ENCODE data around the gene DDAH1. TPM values are rescaled to one million over a fixed set of nuclear protein-coding genes. Genes with fewer than 3 reads are reported as not detected.
"Not testable (repeated sequence)": the region's sequence is repeated elsewhere in the genome, so short reads cannot be mapped to it uniquely, and the experiment has no call there.

Gene DDAH1
- total RNA-seq, 1 experiment from 2014 or later = 7.9 TPM

DNA sequence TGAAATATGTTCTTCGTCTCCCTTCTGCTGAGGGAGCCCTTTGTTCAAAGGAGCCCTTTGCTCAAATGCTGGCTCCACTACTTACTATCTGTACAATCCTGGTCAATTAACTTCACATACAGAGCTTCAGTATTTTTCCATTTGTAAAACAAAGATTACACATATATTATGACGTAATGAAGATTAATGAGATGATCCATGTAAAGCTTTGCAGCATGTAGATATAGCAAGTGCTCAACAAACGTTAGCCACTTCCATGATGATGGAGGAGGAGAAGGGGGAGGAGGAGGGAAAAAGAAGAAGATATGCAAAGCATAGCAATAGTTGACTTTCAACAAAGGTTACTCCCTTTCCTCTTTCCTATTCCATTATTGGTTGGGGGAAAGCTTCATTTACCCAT lies 10.1 kb upstream of the DDAH1 start:
- no peaks in the 10 kb centered on the region for H3K9me3 Mint-ChIP-seq (ENCODE audit: unreplicated experiment)
- no peaks in the 10 kb centered on the region for H3K36me3 Mint-ChIP-seq (ENCODE audit: insufficient read depth, unreplicated experiment)
- BruUV-seq (replicated peaks) = no TSS peak
- POLR2A ChIA-PET = interaction anchor here (0.7 to 1.8 kb wide), 3 partner anchors 9 to 199 kb away, joined by 3 to 15 read pairs (median 4); partner anchors contain the start of genes BCL10 and DDAH1
- no peaks in the 10 kb centered on the region for H3K27me3 Mint-ChIP-seq (ENCODE audit: insufficient read depth, unreplicated experiment)
- intact Hi-C loops (cut with micrococcal nuclease) = no loop called here
- TF ChIP-seq, protein P1, sequence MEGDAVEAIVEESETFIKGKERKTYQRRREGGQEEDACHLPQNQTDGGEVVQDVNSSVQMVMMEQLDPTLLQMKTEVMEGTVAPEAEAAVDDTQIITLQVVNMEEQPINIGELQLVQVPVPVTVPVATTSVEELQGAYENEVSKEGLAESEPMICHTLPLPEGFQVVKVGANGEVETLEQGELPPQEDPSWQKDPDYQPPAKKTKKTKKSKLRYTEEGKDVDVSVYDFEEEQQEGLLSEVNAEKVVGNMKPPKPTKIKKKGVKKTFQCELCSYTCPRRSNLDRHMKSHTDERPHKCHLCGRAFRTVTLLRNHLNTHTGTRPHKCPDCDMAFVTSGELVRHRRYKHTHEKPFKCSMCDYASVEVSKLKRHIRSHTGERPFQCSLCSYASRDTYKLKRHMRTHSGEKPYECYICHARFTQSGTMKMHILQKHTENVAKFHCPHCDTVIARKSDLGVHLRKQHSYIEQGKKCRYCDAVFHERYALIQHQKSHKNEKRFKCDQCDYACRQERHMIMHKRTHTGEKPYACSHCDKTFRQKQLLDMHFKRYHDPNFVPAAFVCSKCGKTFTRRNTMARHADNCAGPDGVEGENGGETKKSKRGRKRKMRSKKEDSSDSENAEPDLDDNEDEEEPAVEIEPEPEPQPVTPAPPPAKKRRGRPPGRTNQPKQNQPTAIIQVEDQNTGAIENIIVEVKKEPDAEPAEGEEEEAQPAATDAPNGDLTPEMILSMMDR (IDR thresholded peaks at IDR 0.05; ENCODE audit: unreplicated experiment) = no peak
- no peak for DNase-seq (ENCODE audit: unreplicated experiment)
- no peak overlapping the region for H3K4me3 Mint-ChIP-seq (ENCODE audit: unreplicated experiment)
- H3K27ac Mint-ChIP-seq (ENCODE audit: low read depth, unreplicated experiment) = no peak overlapping the region
- H3K4me1 Mint-ChIP-seq (ENCODE audit: insufficient read depth, unreplicated experiment) = peaks cover 13% of the 10 kb centered on the region
- CTCF ChIA-PET = interaction anchor here (1.9 kb wide), 1 partner anchor 10 kb away, joined by 4 read pairs; no protein-coding TSS in a partner anchor

DNA sequence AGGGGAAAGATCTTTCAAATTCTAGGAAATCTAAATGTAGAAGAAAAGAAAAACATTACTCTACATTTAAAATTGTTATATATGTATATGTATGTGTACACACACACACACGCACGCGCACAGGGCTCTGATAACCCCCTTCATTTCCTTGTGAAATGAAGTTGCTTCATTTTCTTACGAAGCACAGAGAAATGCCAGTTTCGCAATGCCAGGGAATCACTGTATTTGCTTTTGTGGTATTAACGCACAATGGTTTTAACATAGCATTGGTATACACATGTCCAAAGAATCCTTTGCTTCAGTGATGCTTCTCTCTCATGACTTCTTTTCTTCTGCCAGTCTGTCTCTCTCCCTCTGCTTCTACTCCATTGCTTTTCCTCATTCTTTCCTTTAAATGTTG lies 8.4 kb upstream of the DDAH1 start:
- TF ChIP-seq, protein P1 (IDR thresholded peaks at IDR 0.05; ENCODE audit: unreplicated experiment) = no peak
- Mint-ChIP-seq H3K36me3 (ENCODE audit: insufficient read depth, unreplicated experiment) (no peaks in the 10 kb centered on the region), H3K4me1 (ENCODE audit: insufficient read depth, unreplicated experiment) (peaks cover 13% of the 10 kb centered on the region), H3K27me3 (ENCODE audit: insufficient read depth, unreplicated experiment) (no peaks in the 10 kb centered on the region), H3K4me3 (ENCODE audit: unreplicated experiment) (no peak overlapping the region), H3K27ac (ENCODE audit: low read depth, unreplicated experiment) (peak overlapping the region; percentile 28), H3K9me3 (ENCODE audit: unreplicated experiment) (no peaks in the 10 kb centered on the region)
- BruUV-seq (replicated peaks) = no TSS peak
- DNase-seq (ENCODE audit: unreplicated experiment) = peak; percentile 93
- ChIA-PET POLR2A (interaction anchor here (0.7 to 1.6 kb wide), 5 partner anchors 8 to 139 kb away, joined by 3 to 6 read pairs (median 4); partner anchors contain the start of gene DDAH1), CTCF (interaction anchor here (0.7 kb wide), 1 partner anchor 111 kb away, joined by 3 read pairs; no protein-coding TSS in a partner anchor)
- intact Hi-C loops (cut with micrococcal nuclease) = no loop called here

DNA sequence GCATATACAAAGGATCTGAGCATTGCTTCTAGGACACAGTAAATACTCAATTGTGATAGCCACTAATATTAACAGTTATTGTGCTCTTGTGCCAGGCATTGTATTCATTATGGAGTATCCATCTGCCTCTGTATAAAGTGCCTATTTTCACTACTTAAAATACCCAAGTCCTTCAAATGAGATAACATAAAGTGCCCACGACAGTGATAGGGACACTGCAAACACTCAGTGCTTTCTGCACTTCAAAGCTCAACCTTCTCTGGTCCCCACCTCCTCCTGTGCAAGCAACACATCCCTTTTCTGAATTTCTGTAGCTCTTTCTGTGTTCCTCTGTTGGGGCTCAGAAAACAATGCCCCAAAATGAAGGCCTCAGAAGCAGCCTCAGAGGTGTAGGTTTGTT lies 6.6 kb upstream of the DDAH1 start:
- no peaks in the 10 kb centered on the region for H3K27me3 Mint-ChIP-seq (ENCODE audit: insufficient read depth, unreplicated experiment)
- CTCF ChIA-PET = no interaction called here
- H3K4me1 Mint-ChIP-seq (ENCODE audit: insufficient read depth, unreplicated experiment) = peaks cover 13% of the 10 kb centered on the region
- DNase-seq (ENCODE audit: unreplicated experiment) = no peak
- TF ChIP-seq, protein P1 (IDR thresholded peaks at IDR 0.05; ENCODE audit: unreplicated experiment) = no peak
- no peaks in the 10 kb centered on the region for H3K9me3 Mint-ChIP-seq (ENCODE audit: unreplicated experiment)
- intact Hi-C loops (cut with micrococcal nuclease) = no loop called here
- no peaks in the 10 kb centered on the region for H3K36me3 Mint-ChIP-seq (ENCODE audit: insufficient read depth, unreplicated experiment)
- POLR2A ChIA-PET = no interaction called here
- no TSS peak for BruUV-seq (replicated peaks)
- H3K4me3 Mint-ChIP-seq (ENCODE audit: unreplicated experiment) = no peak overlapping the region
- H3K27ac Mint-ChIP-seq (ENCODE audit: low read depth, unreplicated experiment) = no peak overlapping the region

DNA sequence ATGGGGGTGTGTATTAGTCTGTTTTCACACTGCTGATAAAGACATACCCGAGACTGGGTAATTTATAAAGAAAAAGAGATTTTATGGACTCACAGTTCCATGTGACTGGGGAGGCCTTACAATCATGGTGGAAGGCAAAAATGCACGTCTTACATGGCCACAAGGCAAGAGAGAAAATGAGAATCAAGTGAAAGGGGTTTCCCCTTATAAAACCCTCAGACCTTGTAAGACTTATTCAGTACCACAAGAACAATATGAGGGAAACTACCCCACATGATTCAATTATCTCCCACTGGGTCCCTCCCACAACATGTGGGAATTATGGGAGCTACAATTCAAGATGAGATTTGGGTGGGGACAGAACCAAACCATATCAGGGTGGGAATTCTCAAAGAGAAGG lies 5.2 kb upstream of the DDAH1 start:
- H3K27me3 Mint-ChIP-seq (ENCODE audit: insufficient read depth, unreplicated experiment); H3K27ac Mint-ChIP-seq (ENCODE audit: low read depth, unreplicated experiment); H3K36me3 Mint-ChIP-seq (ENCODE audit: insufficient read depth, unreplicated experiment); POLR2A ChIA-PET; intact Hi-C loops (cut with micrococcal nuclease); H3K4me3 Mint-ChIP-seq (ENCODE audit: unreplicated experiment); DNase-seq (ENCODE audit: unreplicated experiment); BruUV-seq (replicated peaks); CTCF ChIA-PET; H3K9me3 Mint-ChIP-seq (ENCODE audit: unreplicated experiment): not testable (repeated sequence)
- H3K4me1 Mint-ChIP-seq (ENCODE audit: insufficient read depth, unreplicated experiment) = peaks cover 13% of the 10 kb centered on the region
